Transverse colon (tissue), 4 donors: ENCODE data around the gene IFT80.

Experiments
- CTCF ChIP-seq, 5 experiments: fragments of 200-600 bp in 3 of 5; fragments of 450-650 bp in 2 of 5; sonication (generic) in 3 of 5; IDR thresholded peaks; 1 replicate in 2 of 5; 2 replicates in 3 of 5; pipeline ENCODE4 v1.5.1; 2016 to 2017; ENCODE audit warnings: antibody characterized with exemption in 5 of 5, inconsistent platforms in 3 of 5, mild to moderate bottlenecking in 2 of 5, moderate library complexity in 1 of 5
- POLR2AphosphoS5 ChIP-seq, 3 donors: sonication (generic); formaldehyde crosslinking; IDR thresholded peaks; one replicate each; pipeline ENCODE4 v1.6.1; 2016; ENCODE audit warnings: antibody characterized with exemption in 3 of 3

- TF ChIP-seq POLR2AphosphoS5 (IDR thresholded peaks at IDR 0.05) (no peak), CTCF (IDR thresholded peaks at IDR 0.05) (no peak)
Observed at GRCh38 chr3:160224256-160224655, 174.8 kb downstream of the IFT80 start.
